ENCODE results near the gene CENPX. TPM values are rescaled to one million over a fixed set of nuclear protein-coding genes. Genes with fewer than 3 reads are reported as not detected.

CENPX gene
- total RNA-seq, 2 experiments from 2014 or later: 52.7 to 54.7 TPM

GRCh38 chr17:82052638-82053059, 30.0 kb upstream of the CENPX start:
- peaks cover 25% of the 10 kb centered on the region for H3K4me1 Mint-ChIP-seq
- H3K27ac Mint-ChIP-seq: peak overlapping the region; percentile 49
- ChIA-PET CTCF (interaction anchor here (2.0 kb wide), 1 partner anchor 15 kb away, joined by 9 read pairs; the partner anchor contains the start of gene DCXR), POLR2A (interaction anchor here (1.0 to 4.3 kb wide), 3 partner anchors 12 to 22 kb away, joined by 3 to 27 read pairs (median 4); partner anchors contain the start of gene DCXR)
- H3K4me3 Mint-ChIP-seq: peak overlapping the region; percentile 72
- peaks cover 8% of the 10 kb centered on the region for H3K36me3 Mint-ChIP-seq (ENCODE audit: low read depth)
- H3K9me3 Mint-ChIP-seq: no peaks in the 10 kb centered on the region
- no peak for DNase-seq
- no peaks in the 10 kb centered on the region for H3K27me3 Mint-ChIP-seq

- H3K27ac Mint-ChIP-seq: peak within 1 kb of the TSS; percentile 78
- ChIA-PET POLR2A (interaction anchor here (0.6 to 4.3 kb wide), 6 partner anchors 12 to 50 kb away, joined by 3 to 27 read pairs (median 4); partner anchors contain the start of genes DCXR and DUS1L), CTCF (interaction anchor here (2.0 kb wide), 1 partner anchor 14 kb away, joined by 9 read pairs; the partner anchor contains the start of gene DCXR)
- H3K4me1 Mint-ChIP-seq: peaks cover 25% of the 10 kb centered on the region
- H3K36me3 Mint-ChIP-seq (ENCODE audit: low read depth): peaks cover 12% of the 10 kb centered on the region
- no peaks in the 10 kb centered on the region for H3K9me3 Mint-ChIP-seq
- no peaks in the 10 kb centered on the region for H3K27me3 Mint-ChIP-seq
- peak; percentile 85 for DNase-seq
- peak within 1 kb of the TSS; percentile 84 for H3K4me3 Mint-ChIP-seq
Measured at GRCh38 chr17:82051776-82052637, 29.3 kb upstream of the CENPX start, which contains the start of the genes GPS1 and RFNG. Gene GPS1 (plus strand): TSS chr17:82051898. CDS start chr17:82051932, 34 bp downstream. Gene RFNG (minus strand): TSS chr17:82051811. CDS start chr17:82051766, 45 bp downstream.

GRCh38 chr17:82050761-82051641, 28.3 kb upstream of the CENPX start:
- Mint-ChIP-seq H3K27ac (peak overlapping the region; percentile 78), H3K36me3 (ENCODE audit: low read depth) (peaks cover 12% of the 10 kb centered on the region), H3K27me3 (no peaks in the 10 kb centered on the region), H3K4me1 (peaks cover 25% of the 10 kb centered on the region), H3K4me3 (peak overlapping the region; percentile 84), H3K9me3 (no peaks in the 10 kb centered on the region)
- DNase-seq: no peak
- ChIA-PET POLR2A (interaction anchor here (0.6 to 4.3 kb wide), 7 partner anchors 8 to 74 kb away, joined by 3 to 27 read pairs (median 4); partner anchors contain the start of genes DCXR and DUS1L), CTCF (interaction anchor here (1.7 kb wide), 1 partner anchor 13 kb away, joined by 5 read pairs; the partner anchor contains the start of gene DCXR)

GRCh38 chr17:82050152-82050760, 27.6 kb upstream of the CENPX start:
- ChIA-PET CTCF (interaction anchor here (1.7 kb wide), 1 partner anchor 13 kb away, joined by 5 read pairs; the partner anchor contains the start of gene DCXR), POLR2A (interaction anchor here (0.6 to 4.3 kb wide), 6 partner anchors 8 to 73 kb away, joined by 3 to 27 read pairs (median 6); partner anchors contain the start of genes DCXR and DUS1L)
- H3K4me3 Mint-ChIP-seq: peak overlapping the region; percentile 84
- no peaks in the 10 kb centered on the region for H3K27me3 Mint-ChIP-seq
- H3K36me3 Mint-ChIP-seq (ENCODE audit: low read depth): peaks cover 11% of the 10 kb centered on the region
- H3K9me3 Mint-ChIP-seq: no peaks in the 10 kb centered on the region
- peak overlapping the region; percentile 78 for H3K27ac Mint-ChIP-seq
- no peak for DNase-seq
- peaks cover 25% of the 10 kb centered on the region for H3K4me1 Mint-ChIP-seq

DNA sequence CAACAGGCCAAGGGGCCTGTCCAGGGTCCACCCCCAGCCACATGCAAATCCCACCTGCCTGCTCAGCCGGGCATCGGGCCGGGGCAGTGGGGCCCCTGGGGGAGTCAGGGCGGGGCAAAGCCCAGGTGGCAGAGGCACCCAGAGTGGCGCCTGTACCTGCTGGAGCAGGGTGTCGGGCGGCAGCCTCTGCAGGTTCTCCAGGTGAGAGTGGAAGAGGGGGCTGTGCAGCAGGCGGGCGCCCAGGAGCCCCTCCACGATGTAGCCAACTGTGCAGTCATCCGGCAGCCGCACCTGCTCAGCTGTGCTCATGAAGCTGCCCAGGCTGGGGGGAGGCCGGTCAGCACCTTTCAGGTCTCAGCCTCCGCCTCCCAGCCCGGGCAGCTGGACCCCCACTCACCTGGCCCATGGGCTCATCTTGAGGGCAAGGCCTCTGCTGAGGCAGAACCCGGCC, 26.9 kb upstream of the CENPX start:
- no peak for DNase-seq
- Mint-ChIP-seq H3K36me3 (ENCODE audit: low read depth) (peaks cover 5% of the 10 kb centered on the region), H3K27ac (no peak overlapping the region), H3K4me1 (peaks cover 21% of the 10 kb centered on the region), H3K4me3 (no peak overlapping the region), H3K9me3 (no peaks in the 10 kb centered on the region), H3K27me3 (no peaks in the 10 kb centered on the region)
- CTCF ChIA-PET: interaction anchor here (1.2 kb wide), 1 partner anchor 12 kb away, joined by 4 read pairs; the partner anchor contains the start of gene DCXR
- POLR2A ChIA-PET: interaction anchor here (1.4 to 4.3 kb wide), 3 partner anchors 9 to 19 kb away, joined by 3 to 27 read pairs (median 8); partner anchors contain the start of gene DCXR

GRCh38 chr17:82049106-82049505, 26.4 kb upstream of the CENPX start:
- ChIA-PET CTCF (interaction anchor here (1.2 kb wide), 1 partner anchor 11 kb away, joined by 4 read pairs; the partner anchor contains the start of gene DCXR), POLR2A (interaction anchor here (4.3 kb wide), 1 partner anchor 11 kb away, joined by 27 read pairs; the partner anchor contains the start of gene DCXR)
- Mint-ChIP-seq H3K27me3 (no peaks in the 10 kb centered on the region), H3K27ac (no peak overlapping the region), H3K9me3 (no peaks in the 10 kb centered on the region), H3K4me1 (peaks cover 21% of the 10 kb centered on the region), H3K36me3 (ENCODE audit: low read depth) (peaks cover 5% of the 10 kb centered on the region), H3K4me3 (peak overlapping the region; percentile 30)
- no peak for DNase-seq

DNA sequence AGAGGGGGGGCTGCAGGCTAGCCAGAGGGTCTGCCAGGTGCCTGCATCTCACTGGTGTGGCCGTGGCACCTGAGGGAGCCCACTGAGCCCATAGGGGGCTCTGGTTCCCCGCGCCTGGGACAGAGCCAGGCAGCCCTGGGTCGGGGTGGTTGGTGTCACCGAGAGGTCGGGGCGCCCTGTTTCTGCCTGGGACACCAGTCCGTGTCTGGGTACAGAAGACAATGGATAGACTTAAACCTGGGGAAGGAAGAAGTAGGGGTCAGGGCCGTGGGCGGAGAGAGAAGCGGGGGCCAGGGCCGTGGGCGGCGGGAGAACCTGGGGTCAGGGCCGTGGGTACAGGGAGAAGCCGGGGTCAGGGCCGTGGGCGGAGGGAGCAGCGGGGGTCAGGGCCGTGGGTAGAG, 25.9 kb upstream of the CENPX start:
- Mint-ChIP-seq H3K36me3 (ENCODE audit: low read depth) (peaks cover 5% of the 10 kb centered on the region), H3K9me3 (no peaks in the 10 kb centered on the region), H3K27ac (no peak overlapping the region), H3K4me3 (no peak overlapping the region), H3K4me1 (peaks cover 19% of the 10 kb centered on the region), H3K27me3 (no peaks in the 10 kb centered on the region)
- ChIA-PET CTCF (interaction anchor here (1.2 kb wide), 1 partner anchor 11 kb away, joined by 4 read pairs; the partner anchor contains the start of gene DCXR), POLR2A (interaction anchor here (4.3 kb wide), 1 partner anchor 10 kb away, joined by 27 read pairs; the partner anchor contains the start of gene DCXR)
- DNase-seq: no peak

- Mint-ChIP-seq H3K9me3 (no peaks in the 10 kb centered on the region), H3K36me3 (ENCODE audit: low read depth) (peaks cover 5% of the 10 kb centered on the region), H3K4me3 (no peak overlapping the region), H3K27me3 (no peaks in the 10 kb centered on the region), H3K4me1 (peaks cover 14% of the 10 kb centered on the region), H3K27ac (no peak overlapping the region)
- CTCF ChIA-PET: interaction anchor here (0.8 kb wide), 1 partner anchor 11 kb away, joined by 3 read pairs; the partner anchor contains the start of gene DCXR
- POLR2A ChIA-PET: interaction anchor here (4.3 kb wide), 1 partner anchor 9 kb away, joined by 27 read pairs; the partner anchor contains the start of gene DCXR
- no peak for DNase-seq
Measured at GRCh38 chr17:82047914-82048570, 25.4 kb upstream of the CENPX start.

DNA sequence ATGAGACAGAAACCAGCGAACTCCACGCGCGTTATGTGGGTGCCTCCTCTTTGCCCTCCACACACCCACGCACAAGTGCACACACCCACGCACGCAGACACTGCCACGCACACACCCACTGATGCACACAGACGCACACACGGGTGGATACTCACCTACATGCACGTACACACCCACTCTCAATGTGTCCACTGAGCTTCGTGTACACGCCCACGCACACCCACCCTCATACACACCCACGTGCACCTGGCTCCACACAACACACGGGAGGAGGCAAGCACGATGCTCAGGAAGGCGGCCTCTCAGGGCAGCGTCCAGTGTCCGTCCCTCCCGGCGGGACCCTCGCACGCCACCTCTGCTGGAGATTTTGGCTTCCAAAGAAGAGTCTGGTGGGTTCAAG, 24.7 kb upstream of the CENPX start:
- ChIA-PET POLR2A (no interaction called here), CTCF (interaction anchor here (0.8 kb wide), 1 partner anchor 10 kb away, joined by 3 read pairs; the partner anchor contains the start of gene DCXR)
- H3K4me3 Mint-ChIP-seq: no peak overlapping the region
- DNase-seq: no peak
- no peaks in the 10 kb centered on the region for H3K27me3 Mint-ChIP-seq
- H3K4me1 Mint-ChIP-seq: peaks cover 9% of the 10 kb centered on the region
- no peak overlapping the region for H3K27ac Mint-ChIP-seq
- peaks cover 5% of the 10 kb centered on the region for H3K36me3 Mint-ChIP-seq (ENCODE audit: low read depth)
- H3K9me3 Mint-ChIP-seq: no peaks in the 10 kb centered on the region

DNA sequence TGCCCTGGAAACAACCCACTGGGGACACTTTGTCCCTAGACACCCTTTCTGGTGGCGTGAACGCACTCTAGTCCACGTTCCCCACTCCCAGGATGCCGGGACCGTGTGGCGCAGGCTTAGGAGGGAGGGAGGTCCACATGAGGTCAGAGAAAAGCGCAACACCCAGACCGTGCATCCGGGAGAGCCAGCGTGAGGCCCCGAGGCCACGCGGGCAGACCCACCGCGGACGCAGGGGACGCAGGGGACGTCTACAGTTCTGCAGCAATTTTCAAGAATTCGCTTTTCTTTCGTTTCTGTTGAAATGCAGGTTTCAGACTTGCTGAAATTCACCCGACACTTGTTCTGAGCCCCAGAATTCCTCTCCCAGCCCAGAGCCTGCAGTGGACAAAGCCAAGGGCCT, 24.2 kb upstream of the CENPX start:
- Mint-ChIP-seq H3K9me3 (no peaks in the 10 kb centered on the region), H3K27ac (no peak overlapping the region), H3K4me3 (no peak overlapping the region), H3K4me1 (peaks cover 9% of the 10 kb centered on the region), H3K27me3 (no peaks in the 10 kb centered on the region), H3K36me3 (ENCODE audit: low read depth) (peaks cover 5% of the 10 kb centered on the region)
- no peak for DNase-seq
- ChIA-PET POLR2A (no interaction called here), CTCF (no interaction called here)

GRCh38 chr17:82045936-82046484, 23.3 kb upstream of the CENPX start:
- ChIA-PET POLR2A (no interaction called here), CTCF (interaction anchor here (1.0 kb wide), 1 partner anchor 8 kb away, joined by 3 read pairs; the partner anchor contains the start of gene DCXR)
- Mint-ChIP-seq H3K4me3 (no peak overlapping the region), H3K4me1 (peaks cover 9% of the 10 kb centered on the region), H3K27me3 (no peaks in the 10 kb centered on the region), H3K36me3 (ENCODE audit: low read depth) (peaks cover 5% of the 10 kb centered on the region), H3K9me3 (no peaks in the 10 kb centered on the region), H3K27ac (no peak overlapping the region)
- DNase-seq: no peak

Measured in activated CD4-positive, alpha-beta memory T cell treated with anti-CD3 and anti-CD28 coated beads, Interleukin-2, amount 10 ng/mL, durations not matched to agents 7 days and 5 days (primary cell).